ENCODE results near the gene JARID2.

DNA sequence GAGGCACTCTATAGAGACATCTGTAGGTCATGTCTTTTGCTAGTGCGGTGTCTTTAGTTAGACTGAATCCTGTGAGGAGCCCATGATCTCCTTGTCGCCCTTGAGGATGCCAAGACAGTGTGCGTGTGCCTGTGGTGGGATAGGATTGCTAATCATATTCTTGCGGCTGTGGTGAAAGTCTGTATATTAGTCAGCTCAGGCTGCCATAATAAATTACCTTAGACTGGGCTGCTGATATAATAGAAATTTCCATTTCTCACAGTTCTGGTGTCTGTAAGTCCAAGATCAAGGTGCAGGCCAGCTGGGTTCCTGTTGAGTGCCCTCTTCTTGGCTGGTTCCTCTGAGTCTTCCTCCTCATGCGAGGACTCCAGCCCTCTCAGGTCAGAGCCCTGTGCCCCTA is 141.2 kb downstream of the JARID2 start:
- TF ChIP-seq POLR2A (IDR thresholded peaks at IDR 0.05; ENCODE audit: low read depth, low read length) (no peak), ZNF622 (IDR thresholded peaks at IDR 0.05) (no peak), SPI1 (IDR thresholded peaks at IDR 0.05; ENCODE audit: borderline replicate concordance, insufficient read depth, low read depth, low read length) (no peak), CHD2 (IDR thresholded peaks at IDR 0.05; ENCODE audit: borderline replicate concordance, low read depth, low read length) (0 out of 2 replicates have a peak, but pooled peaks have one; percentile 48), NFYB (IDR thresholded peaks at IDR 0.05; ENCODE audit: insufficient read depth, low read depth, low read length) (no peak), SUPT20H (IDR thresholded peaks at IDR 0.05; ENCODE audit: borderline replicate concordance, control insufficient read depth, low read depth, low read length) (no peak), EZH2 (IDR thresholded peaks at IDR 0.05; ENCODE audit: borderline replicate concordance, control insufficient read depth, low read depth, low read length) (no peak), NFYA (IDR thresholded peaks at IDR 0.05; ENCODE audit: borderline replicate concordance, low read depth, low read length) (no peak), ATF7 (IDR thresholded peaks at IDR 0.05; ENCODE audit: low read depth) (peak; percentile 54; the same call in 1 of the 2 replicates), RCOR1 (conservative IDR thresholded peaks at IDR 0.05; ENCODE audit: low read depth, low read length) (0 out of 2 replicates have a peak, but pooled peaks have one; percentile 72)
- TF ChIP-seq, protein P1, sequence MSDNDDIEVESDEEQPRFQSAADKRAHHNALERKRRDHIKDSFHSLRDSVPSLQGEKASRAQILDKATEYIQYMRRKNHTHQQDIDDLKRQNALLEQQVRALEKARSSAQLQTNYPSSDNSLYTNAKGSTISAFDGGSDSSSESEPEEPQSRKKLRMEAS (IDR thresholded peaks at IDR 0.05; ENCODE audit: low read depth, low read length), result no peak
